OCI-LY7 (cell line): ENCODE data around the gene AKT3. TPM values are rescaled to one million over a fixed set of nuclear protein-coding genes. Genes with fewer than 3 reads are reported as not detected.

ENCODE experiments used
- BruUV-seq: library from RNA; stranded (reverse); fragments of 400-500 nt; replicated peaks from 2 replicates; lab custom pipeline; 2021; lab: Mats Ljungman, UMichigan
- CTCF ChIA-PET: fragments of 300-600 bp; sonication (Branson Sonifier 250); formaldehyde crosslinking; loops from one replicate; lab custom pipeline; 2022; ENCODE audit warnings: antibody characterized with exemption; ENCODE audit not compliant: unreplicated experiment; lab: Charles Lee
- POLR2A ChIA-PET: fragments of 300-600 bp; sonication (Branson Sonifier 250); formaldehyde crosslinking; loops from one replicate; lab custom pipeline; 2022; ENCODE audit warnings: antibody characterized with exemption; lab: Charles Lee
- DNase-seq: peaks from one replicate; pipeline ENCODE4 v3.0.0-alpha.2; 2015; ENCODE audit warnings: low spot score
- H2AFZ ChIP-seq: fragments of 200-600 bp; sonication (generic), shearing (Covaris generic); 2 replicates; pipeline ENCODE4 v1.6.1; 2014; ENCODE audit warnings: mild to moderate bottlenecking, antibody characterized with exemption, low read length, moderate library complexity
- H3K27ac ChIP-seq: fragments of 200-600 bp; sonication (generic); 2 replicates; pipeline ENCODE4 v1.5.1; 2014; ENCODE audit warnings: mixed run types, low read depth, mild to moderate bottlenecking, moderate library complexity, low read length, inconsistent platforms; ENCODE audit not compliant: poor library complexity, severe bottlenecking
- H3K36me3 ChIP-seq: fragments of 200-600 bp; sonication (generic); 2 replicates; pipeline ENCODE4 v1.6.1; 2014; ENCODE audit warnings: mild to moderate bottlenecking, antibody characterized with exemption, low read length, moderate library complexity, mixed read lengths; ENCODE audit not compliant: insufficient read depth
- H3K4me1 ChIP-seq: fragments of 200-600 bp; sonication (generic); 2 replicates; pipeline ENCODE4 v1.5.1; 2014; ENCODE audit warnings: mild to moderate bottlenecking, low read length; ENCODE audit not compliant: insufficient read depth, poor library complexity, severe bottlenecking
- H3K4me2 ChIP-seq: fragments of 200-600 bp; sonication (generic); 2 replicates; pipeline ENCODE4 v1.6.1; 2014; ENCODE audit warnings: mild to moderate bottlenecking, low read length
- H3K4me3 ChIP-seq: fragments of 200-600 bp; sonication (generic); 2 replicates; pipeline ENCODE4 v1.5.1; 2014; ENCODE audit warnings: mild to moderate bottlenecking, low read depth, low read length; ENCODE audit not compliant: poor library complexity, severe bottlenecking
- H3K79me2 ChIP-seq: fragments of 200-600 bp; sonication (generic); 2 replicates; pipeline ENCODE4 v1.6.1; 2016; ENCODE audit warnings: low read depth, mild to moderate bottlenecking, low read length, moderate library complexity, mixed read lengths; ENCODE audit not compliant: insufficient read depth
- H3K9me2 ChIP-seq: fragments of 200-600 bp; sonication (generic); 2 replicates; pipeline ENCODE4 v1.6.1; 2016; ENCODE audit warnings: mild to moderate bottlenecking, low read length, mixed read lengths; ENCODE audit not compliant: insufficient read depth
- H3K9me3 ChIP-seq: fragments of 200-600 bp; sonication (generic); 2 replicates; pipeline ENCODE4 v1.6.1; 2014; ENCODE audit warnings: mild to moderate bottlenecking, mixed run types, low read length, mixed read lengths
- H4K20me1 ChIP-seq: fragments of 200-600 bp; sonication (generic); 2 replicates; pipeline ENCODE4 v1.6.1; 2014; ENCODE audit warnings: mild to moderate bottlenecking, antibody characterized with exemption, low read length, moderate library complexity, mixed read lengths; ENCODE audit not compliant: insufficient read depth
- CTCF ChIP-seq: fragments of 200-600 bp; sonication (generic); conservative IDR thresholded peaks from 2 replicates; pipeline ENCODE4 v1.5.1; 2014; ENCODE audit warnings: mild to moderate bottlenecking, antibody characterized with exemption, low read length, moderate library complexity, mixed read lengths
- EZH2phosphoT487 ChIP-seq: fragments of 200-600 bp; sonication (generic); IDR thresholded peaks from 2 replicates; pipeline ENCODE4 v1.6.1; 2018; ENCODE audit warnings: low read depth, borderline replicate concordance, mild to moderate bottlenecking, mixed run types, antibody characterized with exemption, low read length, moderate library complexity, mixed read lengths
- intact Hi-C: fragments of 100-400 bp; cut with micrococcal nuclease; formaldehyde crosslinking; loops from one replicate; pipeline ENCODE4 v1.10.0; 2022; ENCODE audit not compliant: unreplicated experiment
- total RNA-seq, 2 experiments: library from RNA; depleted of rRNA in 1 of 2; stranded (reverse); fragments of >200 nt in 1 of 2; shearing (Covaris generic) in 1 of 2; gene quantifications; 2 replicates each; pipeline ENCODE4 v1.2.3, GENCODE V29; 2014 to 2022

The AKT3 gene
- total RNA-seq, 2 experiments from 2014 or later = 0.29 TPM; not detected in 1

GRCh38 chr1:243756529-243756928 lies 93.5 kb downstream of the AKT3 start:
- Histone ChIP-seq H3K79me2 (no peaks in the 10 kb centered on the region), H3K4me2 (no peak overlapping the region), H2AFZ (no peak overlapping the region), H3K9me3 (no peaks in the 10 kb centered on the region), H3K4me1 (no peaks in the 10 kb centered on the region), H3K27ac (no peak overlapping the region), H3K4me3 (no peak overlapping the region), H4K20me1 (no peaks in the 10 kb centered on the region), H3K36me3 (no peaks in the 10 kb centered on the region), H3K9me2 (no peaks in the 10 kb centered on the region)
- no TSS peak for BruUV-seq
- ChIA-PET POLR2A (no interaction called here), CTCF (no interaction called here)
- TF ChIP-seq CTCF = no peak
- no peak for TF ChIP-seq EZH2phosphoT487
- intact Hi-C loops = no loop called here
- no peak for DNase-seq

GRCh38 chr1:243754348-243754747 lies 95.7 kb downstream of the AKT3 start:
- BruUV-seq = no TSS peak

More at GRCh38 chr1:243754348-243754747, 95.7 kb downstream of the AKT3 start:
- H3K36me3 ChIP-seq = no peaks in the 10 kb centered on the region
- H3K27ac ChIP-seq = no peak overlapping the region
- H3K9me2 ChIP-seq = no peaks in the 10 kb centered on the region
- no peak for DNase-seq
- no peak overlapping the region for H2AFZ ChIP-seq
- no peaks in the 10 kb centered on the region for H3K79me2 ChIP-seq
- H3K4me1 ChIP-seq = no peaks in the 10 kb centered on the region
- no peaks in the 10 kb centered on the region for H4K20me1 ChIP-seq
- POLR2A ChIA-PET = no interaction called here
- CTCF ChIA-PET = no interaction called here
- no peak overlapping the region for H3K4me2 ChIP-seq
- TF ChIP-seq CTCF (no peak), EZH2phosphoT487 (no peak)
- H3K4me3 ChIP-seq = no peak overlapping the region
- intact Hi-C loops = no loop called here
- no peaks in the 10 kb centered on the region for H3K9me3 ChIP-seq
